HEK293 (cell line): ENCODE measurements around the gene CACNA2D4.

Source experiments
- CTCF ChIA-PET: fragments of 350-600 bp; formaldehyde crosslinking; extraction: SDS; loops from one replicate; lab custom pipeline; 2021; ENCODE audit warnings: antibody characterized with exemption; lab: Yijun Ruan, JAX
- POLR2A ChIA-PET: fragments of 300-600 bp; formaldehyde crosslinking; extraction: SDS; loops from one replicate; lab custom pipeline; 2020; ENCODE audit warnings: antibody characterized with exemption, inconsistent platforms; lab: Yijun Ruan, JAX
- H3K27ac ChIP-seq: fragments of 200-500 bp; sonication (Bioruptor generic); 2 replicates; pipeline ENCODE4 v1.5.1; 2014; ENCODE audit warnings: low read depth, low read length, control low read depth, inconsistent platforms; ENCODE audit errors: extremely low read depth
- H3K36me3 ChIP-seq, 2 experiments: fragments of 200-500 bp in 1 of 2; sonication (Bioruptor generic) in 1 of 2; 1 replicate in 1 of 2; 2 replicates in 1 of 2; pipeline ENCODE4 v1.5.1; 2014 to 2017; ENCODE audit warnings: inconsistent platforms in 2 of 2, low read length in 2 of 2; ENCODE audit not compliant: control insufficient read depth in 2 of 2, insufficient read depth in 1 of 2
- H3K4me1 ChIP-seq: fragments of 200-500 bp; sonication (Bioruptor generic); 2 replicates; pipeline ENCODE4 v1.5.1; 2014; ENCODE audit warnings: mild to moderate bottlenecking, low read length, inconsistent platforms; ENCODE audit not compliant: control insufficient read depth, insufficient read depth
- H3K4me3 ChIP-seq: 2 replicates; pipeline ENCODE4 v1.5.1; 2011; ENCODE audit warnings: low read depth, mild to moderate bottlenecking, control low read depth, low read length, moderate library complexity
- H3K9me3 ChIP-seq: fragments of 200-500 bp; sonication (Bioruptor generic); 2 replicates; pipeline ENCODE4 v1.5.1; 2014; ENCODE audit warnings: low read depth, low read length, inconsistent platforms; ENCODE audit not compliant: control insufficient read depth, insufficient read depth
- IKZF3 ChIP-seq: fragments of 450-650 bp; IDR thresholded peaks from 2 replicates; pipeline ENCODE4 v1.5.0; 2018; ENCODE audit warnings: missing biosample characterization, mild to moderate bottlenecking, missing genetic modification characterization, moderate library complexity
- MYNN ChIP-seq: fragments of 450-650 bp; formaldehyde crosslinking; IDR thresholded peaks from 2 replicates; pipeline ENCODE4 v1.5.1; 2016; ENCODE audit warnings: missing biosample characterization, missing genetic modification characterization, borderline replicate concordance
- RBAK ChIP-seq: fragments of 450-650 bp; formaldehyde crosslinking; IDR thresholded peaks from 2 replicates; pipeline ENCODE4 v1.5.1; 2016; ENCODE audit warnings: missing biosample characterization, missing genetic modification characterization
- TRIM28 ChIP-seq: IDR thresholded peaks from 2 replicates; pipeline ENCODE4 v1.6.1; 2011; ENCODE audit warnings: low read length, control low read depth, borderline replicate concordance
- ZBTB1 ChIP-seq: fragments of 450-650 bp; formaldehyde crosslinking; IDR thresholded peaks from 2 replicates; pipeline ENCODE4 v1.5.1; 2016; ENCODE audit warnings: missing biosample characterization, missing genetic modification characterization
- ZBTB7A ChIP-seq: fragments of 450-650 bp; formaldehyde crosslinking; IDR thresholded peaks from 2 replicates; pipeline ENCODE4 v1.5.1; 2016; ENCODE audit warnings: low read depth, missing biosample characterization, missing genetic modification characterization
- ZNF138 ChIP-seq: fragments of 450-650 bp; formaldehyde crosslinking; IDR thresholded peaks from 2 replicates; pipeline ENCODE4 v1.5.1; 2016; ENCODE audit warnings: missing biosample characterization, missing genetic modification characterization, borderline replicate concordance
- ZNF146 ChIP-seq: fragments of 450-650 bp; formaldehyde crosslinking; IDR thresholded peaks from 2 replicates; pipeline ENCODE4 v1.5.1; 2016; ENCODE audit warnings: missing biosample characterization, missing genetic modification characterization
- ZNF350 ChIP-seq: fragments of 450-650 bp; formaldehyde crosslinking; IDR thresholded peaks from 2 replicates; pipeline ENCODE4 v1.5.0; 2017; ENCODE audit warnings: missing biosample characterization, mild to moderate bottlenecking, missing genetic modification characterization
- ZNF394 ChIP-seq: fragments of 450-650 bp; formaldehyde crosslinking; IDR thresholded peaks from 2 replicates; pipeline ENCODE4 v1.5.1; 2016; ENCODE audit warnings: missing biosample characterization, missing genetic modification characterization, mild to moderate bottlenecking, moderate library complexity, borderline replicate concordance
- ZNF585B ChIP-seq: fragments of 450-650 bp; formaldehyde crosslinking; IDR thresholded peaks from 2 replicates; pipeline ENCODE4 v1.5.1; 2016; ENCODE audit warnings: missing biosample characterization, missing genetic modification characterization
- ZNF654 ChIP-seq: fragments of 450-650 bp; formaldehyde crosslinking; IDR thresholded peaks from 2 replicates; pipeline ENCODE4 v1.5.1; 2016; ENCODE audit warnings: low read depth, missing biosample characterization, missing genetic modification characterization
- ZNF664 ChIP-seq: fragments of 450-650 bp; formaldehyde crosslinking; IDR thresholded peaks from 2 replicates; pipeline ENCODE4 v1.5.1; 2016; ENCODE audit warnings: missing biosample characterization, missing genetic modification characterization
- ZNF670 ChIP-seq: fragments of 450-650 bp; formaldehyde crosslinking; IDR thresholded peaks from 2 replicates; pipeline ENCODE4 v1.5.1; 2016; ENCODE audit warnings: missing biosample characterization, missing genetic modification characterization, low read depth
- ZNF747 ChIP-seq: fragments of 450-650 bp; formaldehyde crosslinking; IDR thresholded peaks from 2 replicates; pipeline ENCODE4 v1.5.1; 2016; ENCODE audit warnings: missing biosample characterization, missing genetic modification characterization
- ZNF830 ChIP-seq: fragments of 450-650 bp; IDR thresholded peaks from 2 replicates; pipeline ENCODE4 v1.5.0; 2018; ENCODE audit warnings: missing biosample characterization, missing genetic modification characterization, low read depth, mild to moderate bottlenecking, moderate library complexity
- TF ChIP-seq, protein P1 (sequence below): fragments of 450-650 bp; formaldehyde crosslinking; IDR thresholded peaks from 2 replicates; pipeline ENCODE4 v1.5.1; 2016; ENCODE audit warnings: missing biosample characterization, missing genetic modification characterization, borderline replicate concordance
- TF ChIP-seq, protein P2 (sequence below): fragments of 450-650 bp; formaldehyde crosslinking; IDR thresholded peaks from 2 replicates; pipeline ENCODE4 v1.5.1; 2016; ENCODE audit warnings: missing biosample characterization, missing genetic modification characterization
- TF ChIP-seq, protein P3 (sequence below): IDR thresholded peaks from 2 replicates; pipeline ENCODE4 v1.6.1; 2011; ENCODE audit warnings: mild to moderate bottlenecking, low read depth, low read length, borderline replicate concordance

The CACNA2D4 gene

DNA sequence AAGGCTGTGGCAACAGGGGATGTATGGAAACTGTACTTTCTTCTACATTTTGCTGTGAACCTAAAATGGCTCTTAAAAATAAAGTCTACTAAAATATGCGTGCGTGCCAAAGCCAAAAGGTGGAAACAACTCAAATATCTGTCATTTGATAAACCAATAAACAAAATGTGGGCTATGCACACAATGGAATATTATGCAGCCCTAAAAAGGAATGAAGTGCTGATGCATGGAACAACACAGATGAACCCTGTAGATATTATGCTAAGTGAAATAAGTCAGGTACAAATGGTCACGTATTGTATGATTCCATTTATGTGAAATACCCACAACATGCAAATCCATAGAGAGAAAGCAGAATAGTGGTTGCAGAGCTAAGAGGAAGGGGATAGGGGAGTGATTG lies 8.0 kb downstream of the CACNA2D4 start (continued):
- TF ChIP-seq, protein P1, sequence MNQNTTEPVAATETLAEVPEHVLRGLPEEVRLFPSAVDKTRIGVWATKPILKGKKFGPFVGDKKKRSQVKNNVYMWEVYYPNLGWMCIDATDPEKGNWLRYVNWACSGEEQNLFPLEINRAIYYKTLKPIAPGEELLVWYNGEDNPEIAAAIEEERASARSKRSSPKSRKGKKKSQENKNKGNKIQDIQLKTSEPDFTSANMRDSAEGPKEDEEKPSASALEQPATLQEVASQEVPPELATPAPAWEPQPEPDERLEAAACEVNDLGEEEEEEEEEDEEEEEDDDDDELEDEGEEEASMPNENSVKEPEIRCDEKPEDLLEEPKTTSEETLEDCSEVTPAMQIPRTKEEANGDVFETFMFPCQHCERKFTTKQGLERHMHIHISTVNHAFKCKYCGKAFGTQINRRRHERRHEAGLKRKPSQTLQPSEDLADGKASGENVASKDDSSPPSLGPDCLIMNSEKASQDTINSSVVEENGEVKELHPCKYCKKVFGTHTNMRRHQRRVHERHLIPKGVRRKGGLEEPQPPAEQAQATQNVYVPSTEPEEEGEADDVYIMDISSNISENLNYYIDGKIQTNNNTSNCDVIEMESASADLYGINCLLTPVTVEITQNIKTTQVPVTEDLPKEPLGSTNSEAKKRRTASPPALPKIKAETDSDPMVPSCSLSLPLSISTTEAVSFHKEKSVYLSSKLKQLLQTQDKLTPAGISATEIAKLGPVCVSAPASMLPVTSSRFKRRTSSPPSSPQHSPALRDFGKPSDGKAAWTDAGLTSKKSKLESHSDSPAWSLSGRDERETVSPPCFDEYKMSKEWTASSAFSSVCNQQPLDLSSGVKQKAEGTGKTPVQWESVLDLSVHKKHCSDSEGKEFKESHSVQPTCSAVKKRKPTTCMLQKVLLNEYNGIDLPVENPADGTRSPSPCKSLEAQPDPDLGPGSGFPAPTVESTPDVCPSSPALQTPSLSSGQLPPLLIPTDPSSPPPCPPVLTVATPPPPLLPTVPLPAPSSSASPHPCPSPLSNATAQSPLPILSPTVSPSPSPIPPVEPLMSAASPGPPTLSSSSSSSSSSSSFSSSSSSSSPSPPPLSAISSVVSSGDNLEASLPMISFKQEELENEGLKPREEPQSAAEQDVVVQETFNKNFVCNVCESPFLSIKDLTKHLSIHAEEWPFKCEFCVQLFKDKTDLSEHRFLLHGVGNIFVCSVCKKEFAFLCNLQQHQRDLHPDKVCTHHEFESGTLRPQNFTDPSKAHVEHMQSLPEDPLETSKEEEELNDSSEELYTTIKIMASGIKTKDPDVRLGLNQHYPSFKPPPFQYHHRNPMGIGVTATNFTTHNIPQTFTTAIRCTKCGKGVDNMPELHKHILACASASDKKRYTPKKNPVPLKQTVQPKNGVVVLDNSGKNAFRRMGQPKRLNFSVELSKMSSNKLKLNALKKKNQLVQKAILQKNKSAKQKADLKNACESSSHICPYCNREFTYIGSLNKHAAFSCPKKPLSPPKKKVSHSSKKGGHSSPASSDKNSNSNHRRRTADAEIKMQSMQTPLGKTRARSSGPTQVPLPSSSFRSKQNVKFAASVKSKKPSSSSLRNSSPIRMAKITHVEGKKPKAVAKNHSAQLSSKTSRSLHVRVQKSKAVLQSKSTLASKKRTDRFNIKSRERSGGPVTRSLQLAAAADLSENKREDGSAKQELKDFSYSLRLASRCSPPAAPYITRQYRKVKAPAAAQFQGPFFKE (tag by site-specific recombination) = no peak
- TF ChIP-seq ZNF670 (tag by site-specific recombination) = no peak
- no peak for TF ChIP-seq ZNF350 (tag by site-specific recombination)
- TF ChIP-seq ZNF664 = no peak
- peak; percentile 92 for TF ChIP-seq ZNF146
- TF ChIP-seq ZNF830 (tag by site-specific recombination) = no peak
- TF ChIP-seq ZNF747 (tag by site-specific recombination) = no peak
- no peak for TF ChIP-seq ZBTB7A (tag by site-specific recombination)
- TF ChIP-seq ZNF394 (tag by site-specific recombination) = no peak

DNA sequence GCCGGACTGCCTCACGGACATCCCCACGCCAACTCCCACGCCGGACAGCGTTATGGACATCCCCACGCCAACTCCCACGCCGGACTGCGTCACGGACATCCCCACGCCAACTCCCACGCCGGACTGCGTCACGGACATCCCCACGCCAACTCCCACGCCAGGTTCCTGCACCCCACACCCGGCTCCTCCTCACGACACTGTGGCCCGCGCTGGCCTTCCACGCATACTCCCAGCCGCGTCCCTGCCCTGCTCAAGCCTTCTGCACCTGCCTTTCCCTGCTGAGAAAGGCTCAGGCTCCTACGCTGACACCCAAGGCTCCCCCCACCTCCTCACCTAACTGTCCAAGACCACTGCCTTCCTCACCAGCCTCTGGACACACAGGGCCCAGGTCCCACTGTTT lies 9.7 kb downstream of the CACNA2D4 start:
- no peak overlapping the region for H3K4me3 ChIP-seq
- no peaks in the 10 kb centered on the region for H3K4me1 ChIP-seq
- CTCF ChIA-PET = no interaction called here
- no peak overlapping the region for H3K27ac ChIP-seq
- no peak for TF ChIP-seq IKZF3 (tag by site-specific recombination)
- TF ChIP-seq, protein P2, sequence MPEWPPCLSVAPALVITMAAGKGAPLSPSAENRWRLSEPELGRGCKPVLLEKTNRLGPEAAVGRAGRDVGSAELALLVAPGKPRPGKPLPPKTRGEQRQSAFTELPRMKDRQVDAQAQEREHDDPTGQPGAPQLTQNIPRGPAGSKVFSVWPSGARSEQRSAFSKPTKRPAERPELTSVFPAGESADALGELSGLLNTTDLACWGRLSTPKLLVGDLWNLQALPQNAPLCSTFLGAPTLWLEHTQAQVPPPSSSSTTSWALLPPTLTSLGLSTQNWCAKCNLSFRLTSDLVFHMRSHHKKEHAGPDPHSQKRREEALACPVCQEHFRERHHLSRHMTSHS (tag by site-specific recombination) = no peak
- no peak for TF ChIP-seq MYNN (tag by site-specific recombination)
- TF ChIP-seq, protein P3, sequence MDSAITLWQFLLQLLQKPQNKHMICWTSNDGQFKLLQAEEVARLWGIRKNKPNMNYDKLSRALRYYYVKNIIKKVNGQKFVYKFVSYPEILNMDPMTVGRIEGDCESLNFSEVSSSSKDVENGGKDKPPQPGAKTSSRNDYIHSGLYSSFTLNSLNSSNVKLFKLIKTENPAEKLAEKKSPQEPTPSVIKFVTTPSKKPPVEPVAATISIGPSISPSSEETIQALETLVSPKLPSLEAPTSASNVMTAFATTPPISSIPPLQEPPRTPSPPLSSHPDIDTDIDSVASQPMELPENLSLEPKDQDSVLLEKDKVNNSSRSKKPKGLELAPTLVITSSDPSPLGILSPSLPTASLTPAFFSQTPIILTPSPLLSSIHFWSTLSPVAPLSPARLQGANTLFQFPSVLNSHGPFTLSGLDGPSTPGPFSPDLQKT = no peak
- no peak for TF ChIP-seq ZNF138 (tag by site-specific recombination)
- TF ChIP-seq ZBTB1 (tag by site-specific recombination) = no peak
- TF ChIP-seq ZNF585B (tag by site-specific recombination) = no peak
- no peak for TF ChIP-seq RBAK
- no peak for TF ChIP-seq TRIM28
- no peak for TF ChIP-seq ZNF654 (tag by site-specific recombination)
- no peak for TF ChIP-seq ZNF146
- H3K9me3 ChIP-seq = no peaks in the 10 kb centered on the region
- POLR2A ChIA-PET = no interaction called here
- no peaks in the 10 kb centered on the region for H3K36me3 ChIP-seq
